Measurements from ENCODE around the gene AGAP4.
"Not testable (repeated sequence)": the region's sequence is repeated elsewhere in the genome, so short reads cannot be mapped to it uniquely, and the experiment has no call there.

Gene AGAP4

GRCh38 chr10:45817912-45818311, 29.4 kb downstream of the AGAP4 start:
- Histone ChIP-seq H3K9me3 (ENCODE audit: control insufficient read depth, low read depth, low read length) (no peaks in the 10 kb centered on the region), H3K9ac (ENCODE audit: low read length) (no peak overlapping the region), H3K4me1 (ENCODE audit: control insufficient read depth, low read depth, low read length) (no peaks in the 10 kb centered on the region), H3K36me3 (ENCODE audit: control insufficient read depth, low read depth, low read length) (no peaks in the 10 kb centered on the region), H3K27ac (ENCODE audit: low read length) (no peak overlapping the region), H3K27me3 (ENCODE audit: control insufficient read depth, insufficient read depth, low read length) (no peaks in the 10 kb centered on the region), H3K4me3 (ENCODE audit: low read length) (no peak overlapping the region)

DNA sequence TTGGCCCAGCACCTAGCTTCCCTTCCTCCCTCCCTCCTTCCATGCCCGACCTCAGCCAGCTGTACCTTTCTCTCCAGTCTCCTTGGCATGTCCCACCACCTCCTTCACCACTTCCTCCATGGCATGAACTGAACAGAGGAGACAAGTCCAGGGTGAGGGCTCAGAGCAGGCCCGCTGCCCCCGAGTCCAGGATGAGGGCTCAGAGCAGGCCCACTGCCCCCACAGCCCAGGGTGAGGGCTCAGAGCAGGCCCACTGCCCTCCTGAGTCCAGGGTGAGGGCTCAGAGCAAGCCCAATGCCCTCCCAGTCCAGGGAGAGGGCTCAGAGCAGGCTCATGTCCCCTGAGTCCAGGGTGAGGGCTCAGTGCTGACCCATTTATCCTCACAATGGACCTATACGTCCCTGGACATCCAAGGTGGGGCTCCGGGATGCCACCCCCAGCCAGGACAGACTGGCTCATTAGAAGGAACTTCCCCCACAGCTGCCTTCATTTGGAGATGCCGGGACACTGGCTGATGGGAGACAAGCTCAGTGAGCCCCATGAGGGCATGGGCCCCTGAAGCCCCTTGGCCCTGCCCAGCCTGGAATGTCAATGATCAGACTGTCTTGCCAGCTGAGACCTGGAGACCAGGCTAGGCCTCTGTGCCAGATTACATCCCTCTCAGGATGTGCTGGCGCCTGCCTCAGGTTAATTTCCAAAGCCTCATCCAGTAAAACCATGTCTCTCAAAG, 30.0 kb downstream of the AGAP4 start:
- no peaks in the 10 kb centered on the region for H3K4me1 ChIP-seq (ENCODE audit: control insufficient read depth, low read depth, low read length)
- no peaks in the 10 kb centered on the region for H3K27me3 ChIP-seq (ENCODE audit: control insufficient read depth, insufficient read depth, low read length)
- no peaks in the 10 kb centered on the region for H3K36me3 ChIP-seq (ENCODE audit: control insufficient read depth, low read depth, low read length)
- H3K9me3 ChIP-seq (ENCODE audit: control insufficient read depth, low read depth, low read length): no peaks in the 10 kb centered on the region
- H3K9ac ChIP-seq (ENCODE audit: low read length): no peak overlapping the region
- H3K27ac ChIP-seq (ENCODE audit: low read length): no peak overlapping the region
- no peak overlapping the region for H3K4me3 ChIP-seq (ENCODE audit: low read length)

GRCh38 chr10:45814146-45814545, 33.2 kb downstream of the AGAP4 start:
- not testable (repeated sequence) for H3K4me3 ChIP-seq (ENCODE audit: low read length)

DNA sequence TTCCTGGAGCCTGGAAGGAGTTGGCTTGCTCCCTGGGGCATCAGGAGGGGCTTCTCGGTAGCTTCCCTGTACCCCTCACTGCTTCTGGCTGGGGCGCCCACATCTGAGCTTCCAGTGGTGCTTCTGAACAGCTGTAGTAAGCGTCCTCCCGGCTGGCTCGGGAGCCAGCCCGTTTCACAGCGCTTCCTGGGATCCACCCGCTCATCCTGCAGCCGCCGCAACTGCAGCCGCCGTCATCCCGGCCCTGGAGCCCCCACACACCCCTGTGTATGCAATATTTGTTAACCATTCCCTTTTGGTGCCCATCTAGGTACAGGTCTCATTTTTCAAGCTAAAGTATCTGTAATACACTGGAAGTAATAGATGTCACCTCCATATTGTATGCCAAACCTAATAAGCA, 34.3 kb downstream of the AGAP4 start:
- not testable (repeated sequence) for H3K4me3 ChIP-seq (ENCODE audit: low read length); H3K4me1 ChIP-seq (ENCODE audit: control insufficient read depth, low read depth, low read length); H3K36me3 ChIP-seq (ENCODE audit: control insufficient read depth, low read depth, low read length); H3K9me3 ChIP-seq (ENCODE audit: control insufficient read depth, low read depth, low read length); H3K27ac ChIP-seq (ENCODE audit: low read length); H3K9ac ChIP-seq (ENCODE audit: low read length); H3K27me3 ChIP-seq (ENCODE audit: control insufficient read depth, insufficient read depth, low read length)

More at GRCh38 chr10:45814146-45814545, 33.2 kb downstream of the AGAP4 start:
- H3K27ac ChIP-seq (ENCODE audit: low read length); H3K36me3 ChIP-seq (ENCODE audit: control insufficient read depth, low read depth, low read length); H3K4me1 ChIP-seq (ENCODE audit: control insufficient read depth, low read depth, low read length); H3K9ac ChIP-seq (ENCODE audit: low read length); H3K27me3 ChIP-seq (ENCODE audit: control insufficient read depth, insufficient read depth, low read length); H3K9me3 ChIP-seq (ENCODE audit: control insufficient read depth, low read depth, low read length): not testable (repeated sequence)

GRCh38 chr10:45811075-45811474, 36.2 kb downstream of the AGAP4 start:
- Histone ChIP-seq H3K9me3 (ENCODE audit: control insufficient read depth, low read depth, low read length) (no peaks in the 10 kb centered on the region), H3K27me3 (ENCODE audit: control insufficient read depth, insufficient read depth, low read length) (no peaks in the 10 kb centered on the region), H3K9ac (ENCODE audit: low read length) (no peak overlapping the region), H3K4me3 (ENCODE audit: low read length) (no peak overlapping the region), H3K4me1 (ENCODE audit: control insufficient read depth, low read depth, low read length) (no peaks in the 10 kb centered on the region), H3K27ac (ENCODE audit: low read length) (no peak overlapping the region), H3K36me3 (ENCODE audit: control insufficient read depth, low read depth, low read length) (no peaks in the 10 kb centered on the region)

GRCh38 chr10:45809837-45810236, 37.5 kb downstream of the AGAP4 start:
- Histone ChIP-seq H3K27ac (ENCODE audit: low read length) (no peak overlapping the region), H3K4me3 (ENCODE audit: low read length) (no peak overlapping the region), H3K36me3 (ENCODE audit: control insufficient read depth, low read depth, low read length) (no peaks in the 10 kb centered on the region), H3K9me3 (ENCODE audit: control insufficient read depth, low read depth, low read length) (no peaks in the 10 kb centered on the region), H3K4me1 (ENCODE audit: control insufficient read depth, low read depth, low read length) (no peaks in the 10 kb centered on the region), H3K9ac (ENCODE audit: low read length) (no peak overlapping the region), H3K27me3 (ENCODE audit: control insufficient read depth, insufficient read depth, low read length) (no peaks in the 10 kb centered on the region)

- H3K4me3 ChIP-seq (ENCODE audit: low read length); H3K27ac ChIP-seq (ENCODE audit: low read length); H3K9me3 ChIP-seq (ENCODE audit: control insufficient read depth, low read depth, low read length); H3K27me3 ChIP-seq (ENCODE audit: control insufficient read depth, insufficient read depth, low read length); H3K4me1 ChIP-seq (ENCODE audit: control insufficient read depth, low read depth, low read length); H3K36me3 ChIP-seq (ENCODE audit: control insufficient read depth, low read depth, low read length); H3K9ac ChIP-seq (ENCODE audit: low read length): not testable (repeated sequence)
Measured at GRCh38 chr10:45804996-45805395, 42.3 kb downstream of the AGAP4 start.

GRCh38 chr10:45803060-45804010, 44.0 kb downstream of the AGAP4 start:
- H3K36me3 ChIP-seq (ENCODE audit: control insufficient read depth, low read depth, low read length); H3K4me3 ChIP-seq (ENCODE audit: low read length); H3K27ac ChIP-seq (ENCODE audit: low read length): not testable (repeated sequence)

DNA sequence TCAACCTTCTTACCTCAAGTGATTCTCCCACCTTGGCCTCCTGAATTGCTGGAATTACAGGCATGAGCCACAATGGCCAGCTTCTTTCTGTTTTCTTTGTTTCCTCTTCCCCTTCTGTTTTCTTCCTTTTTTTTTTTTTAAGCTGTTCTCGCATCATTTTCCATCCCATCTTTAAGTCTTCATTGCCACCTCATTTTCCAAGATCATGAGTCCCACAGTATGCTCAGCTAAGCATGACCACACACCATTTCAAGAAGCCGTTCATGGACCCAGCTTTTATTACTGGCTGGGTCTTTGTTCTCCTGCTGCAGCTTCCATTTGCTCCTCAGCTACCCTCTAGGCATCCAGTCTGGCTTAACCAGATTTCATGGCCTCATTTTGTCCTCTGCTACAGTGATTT, 52.5 kb downstream of the AGAP4 start:
- not testable (repeated sequence) for H3K9me3 ChIP-seq (ENCODE audit: control insufficient read depth, low read depth, low read length)

More at GRCh38 chr10:45803060-45804010, 44.0 kb downstream of the AGAP4 start:
- H3K9ac ChIP-seq (ENCODE audit: low read length); H3K27me3 ChIP-seq (ENCODE audit: control insufficient read depth, insufficient read depth, low read length); H3K4me1 ChIP-seq (ENCODE audit: control insufficient read depth, low read depth, low read length); H3K9me3 ChIP-seq (ENCODE audit: control insufficient read depth, low read depth, low read length): not testable (repeated sequence)

GRCh38 chr10:45790694-45791426, 56.4 kb downstream of the AGAP4 start:
- not testable (repeated sequence) for H3K9me3 ChIP-seq (ENCODE audit: control insufficient read depth, low read depth, low read length)

More for the DNA sequence above, 52.5 kb downstream of the AGAP4 start:
- not testable (repeated sequence) for H3K4me1 ChIP-seq (ENCODE audit: control insufficient read depth, low read depth, low read length); H3K9ac ChIP-seq (ENCODE audit: low read length); H3K27me3 ChIP-seq (ENCODE audit: control insufficient read depth, insufficient read depth, low read length); H3K36me3 ChIP-seq (ENCODE audit: control insufficient read depth, low read depth, low read length); H3K4me3 ChIP-seq (ENCODE audit: low read length); H3K27ac ChIP-seq (ENCODE audit: low read length)

DNA sequence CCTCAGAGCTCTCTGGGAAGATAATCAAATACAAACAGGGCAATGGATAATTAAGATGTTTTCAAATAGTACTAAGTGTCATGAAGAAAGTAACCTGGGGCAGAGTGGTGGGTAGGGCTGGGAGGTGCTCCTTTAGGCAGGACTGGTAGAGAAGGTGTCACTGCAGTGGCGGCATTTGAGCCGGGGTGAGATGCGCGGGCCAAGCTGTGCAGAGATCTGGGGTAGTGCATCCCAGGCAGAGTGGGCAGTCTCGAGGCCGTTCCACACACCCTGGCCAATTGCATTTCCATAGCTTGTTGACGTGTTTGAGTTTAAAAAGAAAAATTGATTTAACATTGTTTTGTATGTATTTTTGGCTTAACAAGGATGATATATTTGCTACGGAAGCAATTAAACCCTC, 57.3 kb downstream of the AGAP4 start:
- H3K36me3 ChIP-seq (ENCODE audit: control insufficient read depth, low read depth, low read length): peaks cover 13% of the 10 kb centered on the region
- not testable (repeated sequence) for H3K4me3 ChIP-seq (ENCODE audit: low read length); H3K9me3 ChIP-seq (ENCODE audit: control insufficient read depth, low read depth, low read length); H3K4me1 ChIP-seq (ENCODE audit: control insufficient read depth, low read depth, low read length); H3K27ac ChIP-seq (ENCODE audit: low read length); H3K27me3 ChIP-seq (ENCODE audit: control insufficient read depth, insufficient read depth, low read length); H3K9ac ChIP-seq (ENCODE audit: low read length)

More at GRCh38 chr10:45790694-45791426, 56.4 kb downstream of the AGAP4 start:
- H3K4me3 ChIP-seq (ENCODE audit: low read length); H3K27me3 ChIP-seq (ENCODE audit: control insufficient read depth, insufficient read depth, low read length); H3K9ac ChIP-seq (ENCODE audit: low read length); H3K27ac ChIP-seq (ENCODE audit: low read length); H3K4me1 ChIP-seq (ENCODE audit: control insufficient read depth, low read depth, low read length): not testable (repeated sequence)
- H3K36me3 ChIP-seq (ENCODE audit: control insufficient read depth, low read depth, low read length): peaks cover 11% of the 10 kb centered on the region

All from iPS-18a (cell line).